H7 (cell line): ENCODE results near the gene DNAH11. TPM values are rescaled to one million over a fixed set of nuclear protein-coding genes. Genes with fewer than 3 reads are reported as not detected.
"Not testable (repeated sequence)": the region's sequence is repeated elsewhere in the genome, so short reads cannot be mapped to it uniquely, and the experiment has no call there.

ENCODE experiments used
- DNase-seq: peaks from one replicate; pipeline ENCODE4 v3.0.0; 2012
- H3K27me3 ChIP-seq: 2 replicates; pipeline ENCODE4 v1.6.0; 2011; ENCODE audit warnings: mild to moderate bottlenecking, low read length; ENCODE audit not compliant: control insufficient read depth, insufficient read depth
- H3K36me3 ChIP-seq: replicated peaks from 2 replicates; pipeline ENCODE4 v1.5.1; 2011; ENCODE audit warnings: low read length; ENCODE audit not compliant: control insufficient read depth, insufficient read depth
- H3K4me3 ChIP-seq: 2 replicates; pipeline ENCODE4 v1.5.1; 2011; ENCODE audit warnings: low read depth, mild to moderate bottlenecking, control low read depth, low read length, moderate library complexity; ENCODE audit not compliant: insufficient read depth
- total RNA-seq: library from RNA; depleted of rRNA; stranded (reverse); fragments of >200 nt; shearing (Covaris generic); gene quantifications from 2 replicates; pipeline ENCODE4 v1.2.3, GENCODE V29; 2014; rRNA removed

The DNAH11 gene
- total RNA-seq, result 1.6 and 1.8 TPM in 2 replicates

GRCh38 chr7:21542891-21543527, at the start of gene DNAH11:
Gene DNAH11 (plus strand): TSS chr7:21543039. CDS start chr7:21543246, 207 bp downstream.
- peaks cover 22% of the 10 kb centered on the region for H3K27me3 ChIP-seq
- no peaks in the 10 kb centered on the region for H3K36me3 ChIP-seq
- peak within 1 kb of the TSS; percentile 63 for H3K4me3 ChIP-seq
- peak; percentile 92 for DNase-seq

GRCh38 chr7:21495731-21496130, 47.1 kb upstream of the DNAH11 start:
- Histone ChIP-seq H3K36me3 (no peaks in the 10 kb centered on the region), H3K4me3 (no peak overlapping the region), H3K27me3 (no peaks in the 10 kb centered on the region)
- DNase-seq, result no peak

- DNase-seq, result peak; percentile 39
- no peak overlapping the region for H3K4me3 ChIP-seq
- H3K36me3 ChIP-seq, result no peaks in the 10 kb centered on the region
- H3K27me3 ChIP-seq, result no peaks in the 10 kb centered on the region
Measured at GRCh38 chr7:21497072-21497471, 45.8 kb upstream of the DNAH11 start.

GRCh38 chr7:21500117-21500832, 42.6 kb upstream of the DNAH11 start:
- Histone ChIP-seq H3K4me3 (no peak overlapping the region), H3K27me3 (no peaks in the 10 kb centered on the region), H3K36me3 (no peaks in the 10 kb centered on the region)
- no peak for DNase-seq

- Histone ChIP-seq H3K36me3 (peaks cover 2% of the 10 kb centered on the region), H3K27me3 (no peaks in the 10 kb centered on the region), H3K4me3 (no peak overlapping the region)
- DNase-seq, result no peak
Measured at GRCh38 chr7:21504021-21504420, 38.8 kb upstream of the DNAH11 start.

GRCh38 chr7:21507627-21508343, 35.1 kb upstream of the DNAH11 start:
- Histone ChIP-seq H3K27me3 (no peaks in the 10 kb centered on the region), H3K4me3 (no peak overlapping the region), H3K36me3 (peaks cover 2% of the 10 kb centered on the region)
- peak; percentile 33 for DNase-seq

- Histone ChIP-seq H3K27me3 (no peaks in the 10 kb centered on the region), H3K4me3 (no peak overlapping the region), H3K36me3 (peaks cover 2% of the 10 kb centered on the region)
- no peak for DNase-seq
Measured at GRCh38 chr7:21508538-21508937, 34.3 kb upstream of the DNAH11 start.

- no peaks in the 10 kb centered on the region for H3K36me3 ChIP-seq
- no peaks in the 10 kb centered on the region for H3K27me3 ChIP-seq
- no peak overlapping the region for H3K4me3 ChIP-seq
- DNase-seq, result no peak
Measured at GRCh38 chr7:21514062-21514461, 28.8 kb upstream of the DNAH11 start.

- Histone ChIP-seq H3K36me3 (no peaks in the 10 kb centered on the region), H3K4me3 (no peak overlapping the region)
- DNase-seq, result no peak
Measured at GRCh38 chr7:21524680-21525079, 18.2 kb upstream of the DNAH11 start.

GRCh38 chr7:21526007-21526406, 16.8 kb upstream of the DNAH11 start:
- no peak for DNase-seq
- no peak overlapping the region for H3K4me3 ChIP-seq
- no peaks in the 10 kb centered on the region for H3K36me3 ChIP-seq
- H3K27me3 ChIP-seq, result no peaks in the 10 kb centered on the region

More at GRCh38 chr7:21524680-21525079, 18.2 kb upstream of the DNAH11 start:
- no peaks in the 10 kb centered on the region for H3K27me3 ChIP-seq

- no peak for DNase-seq
- H3K4me3 ChIP-seq, result no peak overlapping the region
- no peaks in the 10 kb centered on the region for H3K36me3 ChIP-seq
Measured at GRCh38 chr7:21526448-21526847, 16.4 kb upstream of the DNAH11 start.

GRCh38 chr7:21532485-21532884, 10.4 kb upstream of the DNAH11 start:
- H3K36me3 ChIP-seq, H3K27me3 ChIP-seq, H3K4me3 ChIP-seq, DNase-seq: not testable (repeated sequence)

More at GRCh38 chr7:21526448-21526847, 16.4 kb upstream of the DNAH11 start:
- no peaks in the 10 kb centered on the region for H3K27me3 ChIP-seq

- not testable (repeated sequence) for H3K27me3 ChIP-seq, DNase-seq, H3K4me3 ChIP-seq, H3K36me3 ChIP-seq
Measured at GRCh38 chr7:21533646-21534045, 9.2 kb upstream of the DNAH11 start.

- not testable (repeated sequence) for H3K36me3 ChIP-seq, DNase-seq, H3K4me3 ChIP-seq, H3K27me3 ChIP-seq
Measured at GRCh38 chr7:21536445-21537118, 6.3 kb upstream of the DNAH11 start.
